Liver (tissue), 9 donors: ENCODE results near the gene COL4A3. TPM values are rescaled to one million over a fixed set of nuclear protein-coding genes. Genes with fewer than 3 reads are reported as not detected.

Experiments used
- DNase-seq: peaks from one replicate; pipeline ENCODE4 v3.0.0-alpha.2; 2017; ENCODE audit warnings: low spot score
- H3K27ac ChIP-seq, 2 donors: one replicate each; pipeline ENCODE4 v1.7.0; 2013; ENCODE audit warnings: inconsistent platforms in 2 of 2, low read length in 2 of 2, control low read depth in 1 of 2, low read depth in 1 of 2, mild to moderate bottlenecking in 1 of 2
- H3K27me3 ChIP-seq, 4 donors: one replicate each; pipeline versions ENCODE4 v1.6.1 to v1.7.0; 2013; ENCODE audit warnings: low read length in 3 of 4, inconsistent platforms in 1 of 4, mild to moderate bottlenecking in 1 of 4, moderate library complexity in 1 of 4; ENCODE audit not compliant: control insufficient read depth in 4 of 4, insufficient read depth in 4 of 4
- H3K36me3 ChIP-seq, 4 donors: one replicate each; pipeline versions ENCODE4 v1.6.1 to v1.7.0; 2013; ENCODE audit warnings: low read length in 3 of 4, mild to moderate bottlenecking in 3 of 4, low read depth in 1 of 4, moderate library complexity in 1 of 4; ENCODE audit not compliant: control insufficient read depth in 4 of 4, insufficient read depth in 3 of 4
- H3K4me1 ChIP-seq, 4 donors: one replicate each; pipeline versions ENCODE4 v1.6.1 to v1.7.0; 2013; ENCODE audit warnings: low read length in 3 of 4, mild to moderate bottlenecking in 3 of 4, moderate library complexity in 1 of 4; ENCODE audit not compliant: control insufficient read depth in 4 of 4, insufficient read depth in 4 of 4
- H3K4me3 ChIP-seq, 3 donors: one replicate each; pipeline versions ENCODE4 v1.6.1 to v1.7.0; 2013; ENCODE audit warnings: low read length in 3 of 3, control low read depth in 1 of 3, low read depth in 1 of 3, mild to moderate bottlenecking in 1 of 3
- H3K9ac ChIP-seq, 2 donors: one replicate each; pipeline ENCODE4 v1.7.0; 2013; ENCODE audit warnings: low read length in 2 of 2, mild to moderate bottlenecking in 2 of 2, moderate library complexity in 2 of 2, control low read depth in 1 of 2, low read depth in 1 of 2
- H3K9me3 ChIP-seq, 4 donors: one replicate each; pipeline versions ENCODE4 v1.6.1 to v1.7.0; 2013; ENCODE audit warnings: low read length in 3 of 4; ENCODE audit not compliant: control insufficient read depth in 4 of 4
- ATF3 ChIP-seq: IDR thresholded peaks from 2 replicates; pipeline ENCODE4 v1.6.1; 2016; ENCODE audit warnings: antibody characterized with exemption
- CTCF ChIP-seq: fragments of 150-350 bp; IDR thresholded peaks from 2 replicates; pipeline ENCODE4 v1.5.1; 2017; ENCODE audit warnings: improper control_type of control experiment, low read depth, low read length; ENCODE audit not compliant: missing input control
- EGR1 ChIP-seq, 2 donors: IDR thresholded peaks; 2 replicates each; pipeline ENCODE4 v1.6.1; 2016 to 2018; ENCODE audit warnings: antibody characterized with exemption in 2 of 2, low read depth in 2 of 2
- FOXA1 ChIP-seq: IDR thresholded peaks from 2 replicates; pipeline ENCODE4 v1.6.1; 2016; ENCODE audit warnings: antibody characterized with exemption
- FOXA2 ChIP-seq: IDR thresholded peaks from 2 replicates; pipeline ENCODE4 v1.6.1; 2016; ENCODE audit warnings: antibody characterized with exemption
- GABPA ChIP-seq, 2 donors: IDR thresholded peaks in 1 of 2; conservative IDR thresholded peaks in 1 of 2; 2 replicates each; pipeline ENCODE4 v1.6.1; 2016; ENCODE audit warnings: antibody characterized with exemption in 2 of 2, mild to moderate bottlenecking in 1 of 2, moderate library complexity in 1 of 2
- HNF4A ChIP-seq, 2 donors: conservative IDR thresholded peaks; 2 replicates each; pipeline ENCODE4 v1.6.1; 2016; ENCODE audit warnings: antibody characterized with exemption in 2 of 2, mild to moderate bottlenecking in 2 of 2
- JUND ChIP-seq, 2 donors: IDR thresholded peaks; 2 replicates each; pipeline ENCODE4 v1.6.1; 2016; ENCODE audit warnings: antibody characterized with exemption in 2 of 2
- MAX ChIP-seq: IDR thresholded peaks from 2 replicates; pipeline ENCODE4 v1.6.1; 2016; ENCODE audit warnings: antibody characterized with exemption
- NR2F2 ChIP-seq: IDR thresholded peaks from 2 replicates; pipeline ENCODE4 v1.6.1; 2016; ENCODE audit warnings: antibody characterized with exemption
- RAD21 ChIP-seq, 2 donors: IDR thresholded peaks; 2 replicates each; pipeline ENCODE4 v1.6.1; 2016; ENCODE audit warnings: antibody characterized with exemption in 2 of 2, mild to moderate bottlenecking in 2 of 2
- REST ChIP-seq: IDR thresholded peaks from 2 replicates; pipeline ENCODE4 v1.6.1; 2016; ENCODE audit warnings: antibody characterized with exemption, mild to moderate bottlenecking
- RXRA ChIP-seq, 2 donors: IDR thresholded peaks; 2 replicates each; pipeline ENCODE4 v1.6.1; 2017 to 2018; ENCODE audit warnings: antibody characterized with exemption in 2 of 2, mild to moderate bottlenecking in 1 of 2
- TAF1 ChIP-seq: conservative IDR thresholded peaks from 2 replicates; pipeline ENCODE4 v1.6.1; 2016; ENCODE audit warnings: antibody characterized with exemption, mild to moderate bottlenecking
- YY1 ChIP-seq: IDR thresholded peaks from 2 replicates; pipeline ENCODE4 v1.6.1; 2016; ENCODE audit warnings: antibody characterized with exemption, mild to moderate bottlenecking
- ZBTB33 ChIP-seq: IDR thresholded peaks from 2 replicates; pipeline ENCODE4 v1.6.1; 2016; ENCODE audit warnings: antibody characterized with exemption
- whole genome bisulfite sequencing: extraction: QIAGEN DNeasy Blood & Tissue Kit; methylation state at CpG from one replicate; pipeline ENCODE4 v1.1.7; 2013; 5-methylcytosine and 5-hydroxymethylcytosine counted together
- polyA plus RNA-seq, 2 donors: library from polyadenylated mRNA; stranded (reverse) in 1 of 2; unstranded in 1 of 2; fragments of 200-250 nt in 1 of 2; fragments of >200 nt in 1 of 2; fragmentation: Nextera tagmentation in 1 of 2; extraction: Ambion mirVana in 1 of 2; gene quantifications; one replicate each; pipeline versions ENCODE4 v1.2.1 to v1.2.3, GENCODE V29; 2013 to 2015
- total RNA-seq, 2 donors: library from RNA; depleted of rRNA; stranded (reverse); fragments of >200 nt; gene quantifications; one replicate each; pipeline ENCODE4 v1.2.3, GENCODE V29; 2014
- donor health status: healthy.
- donor health status: healthy.
- donor health status: healthy.
- donor health status: healthy.
- donor health status: healthy.

COL4A3 gene
- total and polyA plus RNA-seq, 4 donors = 0.05 to 2.3 (median 0.35) TPM

GRCh38 chr2:227186751-227187150, 22.3 kb downstream of the COL4A3 start (continued):
- TF ChIP-seq ZBTB33 (no peak), TAF1 (no peak), CTCF (no peak)

GRCh38 chr2:227188292-227188691, 23.9 kb downstream of the COL4A3 start:
- Histone ChIP-seq H3K27me3 (no peaks in the 10 kb centered on the region), H3K4me3 (no peak overlapping the region), H3K27ac (no peak overlapping the region), H3K9ac (no peak overlapping the region), H3K9me3 (no peaks in the 10 kb centered on the region), H3K4me1 (peaks cover 1 to 12% (median 10%) of the 10 kb centered on the region in 4 donors), H3K36me3 (no peaks in the 10 kb centered on the region)
- DNase-seq = no peak
- 63% methylated on average over 6 of the region's 6 CpGs for WGBS
- TF ChIP-seq YY1 (no peak), FOXA2 (no peak), GABPA (IDR thresholded peaks at IDR 0.05 in 1 of 2, conservative IDR thresholded peaks at IDR 0.05 in 1 of 2) (peak in 1 of 2 donors; percentile 26), TAF1 (no peak), ATF3 (no peak), NR2F2 (peak; percentile 14), EGR1 (IDR thresholded peaks at IDR 0.05; ENCODE audit: low read depth in 2 of 2) (no peak), RAD21 (IDR thresholded peaks at IDR 0.05) (peak in 1 of 2 donors; percentile 7), JUND (IDR thresholded peaks at IDR 0.05) (peak in 1 of 2 donors; percentile 36), HNF4A (conservative IDR thresholded peaks at IDR 0.05) (no peak)

- no peak overlapping the region for H3K4me3 ChIP-seq
- no peak for DNase-seq
- no peak for TF ChIP-seq RAD21 (IDR thresholded peaks at IDR 0.05)
- no peak for TF ChIP-seq MAX
- no peak for TF ChIP-seq GABPA (IDR thresholded peaks at IDR 0.05 in 1 of 2, conservative IDR thresholded peaks at IDR 0.05 in 1 of 2)
- TF ChIP-seq TAF1 = no peak
- TF ChIP-seq FOXA1 = no peak
- TF ChIP-seq FOXA2 = no peak
- TF ChIP-seq RXRA (IDR thresholded peaks at IDR 0.05) = no peak
- TF ChIP-seq JUND (IDR thresholded peaks at IDR 0.05) = no peak
- TF ChIP-seq NR2F2 = no peak
- no peak for TF ChIP-seq REST
- TF ChIP-seq ZBTB33 = no peak
- TF ChIP-seq ATF3 = no peak
- no peak for TF ChIP-seq CTCF
- no peak for TF ChIP-seq YY1
- TF ChIP-seq EGR1 (IDR thresholded peaks at IDR 0.05; ENCODE audit: low read depth in 2 of 2) = no peak
- H3K9ac ChIP-seq = no peak overlapping the region
- no peaks in the 10 kb centered on the region for H3K36me3 ChIP-seq
- H3K27ac ChIP-seq = no peak overlapping the region
- H3K27me3 ChIP-seq = no peaks in the 10 kb centered on the region
- H3K4me1 ChIP-seq = no peaks in the 10 kb centered on the region
- H3K9me3 ChIP-seq = no peaks in the 10 kb centered on the region
- WGBS = 80% methylated on average over 3 of the region's 3 CpGs
Measured at GRCh38 chr2:227191367-227191766, 26.9 kb downstream of the COL4A3 start.
